ENCODE measurements around the gene COPS6.

Gene COPS6

DNA sequence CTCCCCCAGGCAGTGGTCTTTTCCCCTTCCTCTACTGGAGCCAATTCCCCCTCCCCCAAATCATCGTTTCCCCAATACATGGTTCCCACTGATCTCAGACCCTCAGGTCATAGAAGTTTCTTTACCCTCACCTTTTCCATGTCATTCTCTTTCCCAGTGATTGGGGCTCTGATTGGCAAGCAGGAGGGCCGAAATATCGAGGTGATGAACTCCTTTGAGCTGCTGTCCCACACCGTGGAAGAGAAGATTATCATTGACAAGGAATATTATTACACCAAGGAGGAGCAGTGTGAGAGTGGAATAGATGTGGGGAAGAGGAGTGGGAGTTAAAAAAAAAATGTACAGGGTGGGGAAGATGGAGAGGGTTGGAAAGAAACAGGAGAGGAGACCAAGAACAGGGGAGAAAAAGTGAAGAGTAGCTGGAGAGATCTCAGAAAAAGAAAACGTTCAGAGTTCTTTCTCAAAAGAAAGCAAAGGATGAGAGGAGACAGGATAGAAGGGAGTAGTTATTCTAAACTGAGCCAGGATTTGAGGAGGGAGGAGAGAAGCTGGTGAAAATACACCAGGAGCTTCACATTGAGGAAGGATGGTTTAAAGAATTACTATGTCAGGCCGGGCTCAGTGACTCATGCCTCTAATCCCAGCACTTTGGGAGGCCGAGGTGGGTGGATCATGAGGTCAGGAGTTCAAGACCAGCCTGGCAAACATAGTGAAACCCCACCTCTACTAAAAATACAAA, 858 bp downstream of the COPS6 start:
- Histone ChIP-seq H4K20me1 (ENCODE audit: insufficient read depth, low read length) (no peaks in the 10 kb centered on the region), H2AFZ (ENCODE audit: low read length) (peak overlapping the region; percentile 65), H3K4me3 (ENCODE audit: low read length) (peak overlapping the region; percentile 83), H3K27ac (ENCODE audit: low read length) (peak overlapping the region; percentile 47; the same call in 1 of the 2 replicates), H3K9ac (ENCODE audit: low read length) (peak overlapping the region; percentile 86), H3K4me2 (ENCODE audit: low read depth, low read length) (peak overlapping the region; percentile 97), H3F3A (ENCODE audit: insufficient read depth, low read length) (peaks cover 43% of the 10 kb centered on the region), H3K36me3 (replicated peaks; ENCODE audit: insufficient read depth, low read length) (peaks cover 23% of the 10 kb centered on the region), H3K9me2 (replicated peaks; ENCODE audit: insufficient read depth, low read length) (no peaks in the 10 kb centered on the region), H3K27me3 (replicated peaks; ENCODE audit: insufficient read depth, low read length) (no peaks in the 10 kb centered on the region), H3K79me2 (ENCODE audit: low read length) (peaks cover 40% of the 10 kb centered on the region), H3K4me1 (ENCODE audit: low read length) (peaks cover 9% of the 10 kb centered on the region; the same call in 1 of the 2 replicates), H3K9me3 (replicated peaks; ENCODE audit: insufficient read depth, low read length) (no peaks in the 10 kb centered on the region)
- DNase-seq: no peak
- TF ChIP-seq CTCF (IDR thresholded peaks at IDR 0.05; ENCODE audit: low read length) (no peak), EZH2 (optimal IDR thresholded peaks at IDR 0.05; ENCODE audit: low read depth, low read length) (no peak), EZH2phosphoT487 (IDR thresholded peaks at IDR 0.05; ENCODE audit: low read length) (no peak)

DNA sequence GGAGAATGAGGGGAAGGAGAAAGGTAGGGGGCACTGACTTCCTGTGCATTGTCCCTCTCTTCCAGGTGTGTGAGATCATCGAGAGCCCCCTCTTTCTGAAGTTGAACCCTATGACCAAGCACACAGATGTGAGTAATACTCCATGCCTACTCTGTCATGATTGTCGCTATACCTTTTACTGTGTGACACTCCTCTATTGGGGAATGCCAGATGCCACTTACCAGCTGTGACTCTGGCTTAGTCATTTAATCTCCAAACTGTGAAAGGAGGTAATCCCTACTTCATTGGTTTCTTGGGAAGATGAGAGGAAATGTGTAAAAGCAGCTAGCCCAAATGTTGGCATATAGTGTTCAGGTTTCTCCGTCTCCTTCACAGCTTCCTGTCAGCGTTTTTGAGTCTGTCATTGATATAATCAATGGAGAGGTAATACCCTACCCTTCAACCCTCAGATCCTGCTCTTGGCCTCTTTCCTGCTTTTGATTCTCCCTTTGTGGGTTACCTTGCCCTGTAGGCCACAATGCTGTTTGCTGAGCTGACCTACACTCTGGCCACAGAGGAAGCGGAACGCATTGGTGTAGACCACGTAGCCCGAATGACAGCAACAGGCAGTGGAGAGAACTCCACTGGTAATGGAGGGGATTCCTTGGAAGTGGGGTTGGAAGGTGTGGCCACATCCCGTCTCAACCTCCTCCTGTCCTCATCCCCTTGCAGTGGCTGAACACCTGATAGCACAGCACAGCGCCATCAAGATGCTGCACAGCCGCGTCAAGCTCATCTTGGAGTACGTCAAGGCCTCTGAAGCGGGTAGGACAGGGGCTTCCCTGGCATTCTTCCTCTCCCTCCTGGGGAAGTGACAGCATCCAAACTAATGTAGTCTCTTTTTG, 2.0 kb downstream of the COPS6 start:
- no peaks in the 10 kb centered on the region for H3K9me2 ChIP-seq (replicated peaks; ENCODE audit: insufficient read depth, low read length)
- H3K36me3 ChIP-seq (replicated peaks; ENCODE audit: insufficient read depth, low read length): peaks cover 31% of the 10 kb centered on the region
- H3K27ac ChIP-seq (ENCODE audit: low read length): no peak overlapping the region
- DNase-seq: no peak
- TF ChIP-seq CTCF (IDR thresholded peaks at IDR 0.05; ENCODE audit: low read length): no peak
- TF ChIP-seq EZH2phosphoT487 (IDR thresholded peaks at IDR 0.05; ENCODE audit: low read length): no peak
- no peak for TF ChIP-seq EZH2 (optimal IDR thresholded peaks at IDR 0.05; ENCODE audit: low read depth, low read length)
- no peak overlapping the region for H3K4me3 ChIP-seq (ENCODE audit: low read length)
- peaks cover 9% of the 10 kb centered on the region; the same call in 1 of the 2 replicates for H3K4me1 ChIP-seq (ENCODE audit: low read length)
- H3K9ac ChIP-seq (ENCODE audit: low read length): no peak overlapping the region
- peaks cover 51% of the 10 kb centered on the region for H3K79me2 ChIP-seq (ENCODE audit: low read length)
- no peak overlapping the region for H3K4me2 ChIP-seq (ENCODE audit: low read depth, low read length)
- no peaks in the 10 kb centered on the region for H3K9me3 ChIP-seq (replicated peaks; ENCODE audit: insufficient read depth, low read length)
- peaks cover 51% of the 10 kb centered on the region for H3F3A ChIP-seq (ENCODE audit: insufficient read depth, low read length)
- H4K20me1 ChIP-seq (ENCODE audit: insufficient read depth, low read length): no peaks in the 10 kb centered on the region
- H2AFZ ChIP-seq (ENCODE audit: low read length): no peak overlapping the region
- H3K27me3 ChIP-seq (replicated peaks; ENCODE audit: insufficient read depth, low read length): no peaks in the 10 kb centered on the region

DNA sequence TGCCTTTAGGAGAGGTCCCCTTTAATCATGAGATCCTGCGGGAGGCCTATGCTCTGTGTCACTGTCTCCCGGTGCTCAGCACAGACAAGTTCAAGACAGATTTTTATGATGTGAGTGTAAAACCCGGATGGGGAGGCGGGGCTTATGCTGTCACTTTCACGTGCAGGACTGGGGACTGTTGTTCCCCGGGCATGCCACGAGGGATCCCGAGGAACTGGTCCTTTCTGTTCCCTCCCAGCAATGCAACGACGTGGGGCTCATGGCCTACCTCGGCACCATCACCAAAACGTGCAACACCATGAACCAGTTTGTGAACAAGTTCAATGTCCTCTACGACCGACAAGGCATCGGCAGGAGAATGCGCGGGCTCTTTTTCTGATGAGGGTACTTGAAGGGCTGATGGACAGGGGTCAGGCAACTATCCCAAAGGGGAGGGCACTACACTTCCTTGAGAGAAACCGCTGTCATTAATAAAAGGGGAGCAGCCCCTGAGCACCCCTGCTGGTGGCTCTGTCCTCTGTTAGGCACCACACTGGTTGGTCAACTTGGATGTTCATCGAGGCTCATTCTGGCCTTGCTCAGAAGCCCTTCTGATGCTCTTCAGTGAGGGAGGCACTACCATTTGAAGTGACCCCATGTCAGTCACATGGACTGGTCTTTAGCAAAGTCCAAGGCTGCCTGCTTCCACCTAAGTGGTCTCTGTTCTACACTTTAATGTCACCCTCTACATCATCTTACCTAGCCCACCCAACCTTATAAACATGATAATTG, 2.8 kb downstream of the COPS6 start:
- no peaks in the 10 kb centered on the region for H3K9me2 ChIP-seq (replicated peaks; ENCODE audit: insufficient read depth, low read length)
- no peak overlapping the region for H3K9ac ChIP-seq (ENCODE audit: low read length)
- peaks cover 58% of the 10 kb centered on the region for H3K79me2 ChIP-seq (ENCODE audit: low read length)
- peaks cover 33% of the 10 kb centered on the region for H3K36me3 ChIP-seq (replicated peaks; ENCODE audit: insufficient read depth, low read length)
- H3K4me3 ChIP-seq (ENCODE audit: low read length): no peak overlapping the region
- H3K9me3 ChIP-seq (replicated peaks; ENCODE audit: insufficient read depth, low read length): no peaks in the 10 kb centered on the region
- H3K4me1 ChIP-seq (ENCODE audit: low read length): peaks cover 9% of the 10 kb centered on the region; the same call in 1 of the 2 replicates
- H3K27me3 ChIP-seq (replicated peaks; ENCODE audit: insufficient read depth, low read length): no peaks in the 10 kb centered on the region
- no peak overlapping the region for H3K4me2 ChIP-seq (ENCODE audit: low read depth, low read length)
- peaks cover 54% of the 10 kb centered on the region for H3F3A ChIP-seq (ENCODE audit: insufficient read depth, low read length)
- DNase-seq: no peak
- TF ChIP-seq CTCF (IDR thresholded peaks at IDR 0.05; ENCODE audit: low read length) (no peak; the same call in 1 of the 2 replicates), EZH2 (optimal IDR thresholded peaks at IDR 0.05; ENCODE audit: low read depth, low read length) (no peak), EZH2phosphoT487 (IDR thresholded peaks at IDR 0.05; ENCODE audit: low read length) (no peak)
- H2AFZ ChIP-seq (ENCODE audit: low read length): no peak overlapping the region
- H4K20me1 ChIP-seq (ENCODE audit: insufficient read depth, low read length): no peaks in the 10 kb centered on the region
- H3K27ac ChIP-seq (ENCODE audit: low read length): no peak overlapping the region

Data from MM.1S (cell line).